HG02973 (cell line): ENCODE data around the gene TNFRSF11A.

Source experiments
- ATAC-seq: cut with Tn5 transposase; IDR thresholded peaks from one replicate; pipeline ENCODE4 v1.9.1; 2021; ENCODE audit warnings: moderate library complexity; ENCODE audit not compliant: unreplicated experiment

The TNFRSF11A gene

GRCh38 chr18:62341473-62341872, 16.4 kb downstream of the TNFRSF11A start:
- ATAC-seq = no peak

- no peak for ATAC-seq
These were observed 17.8 kb downstream of the TNFRSF11A start for GRCh38 chr18:62342884-62343283.

DNA sequence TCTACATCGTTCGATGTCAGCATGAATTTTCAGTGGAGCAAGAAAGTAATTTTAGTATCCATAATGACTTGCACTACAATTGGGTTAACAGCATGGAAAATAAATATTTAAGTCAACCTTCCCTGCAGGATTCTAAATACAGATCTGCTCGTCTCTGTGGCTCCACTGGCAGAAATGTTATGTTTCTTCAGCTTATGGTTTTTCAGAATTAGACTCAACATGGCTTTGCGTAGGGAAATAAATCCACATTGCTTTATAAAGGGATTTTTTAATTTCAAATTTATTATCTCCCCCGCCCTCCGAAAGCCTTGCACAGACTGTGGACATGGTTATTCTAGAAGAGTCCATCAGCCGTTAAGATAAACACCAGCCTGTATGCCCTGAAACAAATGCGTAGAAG, 18.2 kb downstream of the TNFRSF11A start:
- ATAC-seq = no peak

DNA sequence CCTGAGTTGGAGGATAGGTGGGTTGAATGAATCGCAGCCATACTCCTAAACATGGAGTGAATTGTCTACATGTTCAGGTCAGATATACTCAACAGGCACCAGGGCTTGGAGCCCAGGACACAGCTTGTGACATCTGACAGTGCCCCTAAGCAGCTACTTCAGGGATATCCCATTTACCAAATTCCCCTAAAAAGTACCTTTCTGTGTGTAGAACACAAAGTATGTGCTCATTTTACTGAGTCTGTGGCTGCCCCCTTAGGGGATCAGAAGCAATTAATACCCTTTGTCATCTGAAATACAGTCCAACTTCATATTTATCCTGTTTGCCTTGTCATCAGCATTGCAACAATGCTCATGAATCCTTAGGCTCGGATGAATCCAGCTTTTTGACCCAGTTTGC, 20.8 kb downstream of the TNFRSF11A start:
- no peak for ATAC-seq

DNA sequence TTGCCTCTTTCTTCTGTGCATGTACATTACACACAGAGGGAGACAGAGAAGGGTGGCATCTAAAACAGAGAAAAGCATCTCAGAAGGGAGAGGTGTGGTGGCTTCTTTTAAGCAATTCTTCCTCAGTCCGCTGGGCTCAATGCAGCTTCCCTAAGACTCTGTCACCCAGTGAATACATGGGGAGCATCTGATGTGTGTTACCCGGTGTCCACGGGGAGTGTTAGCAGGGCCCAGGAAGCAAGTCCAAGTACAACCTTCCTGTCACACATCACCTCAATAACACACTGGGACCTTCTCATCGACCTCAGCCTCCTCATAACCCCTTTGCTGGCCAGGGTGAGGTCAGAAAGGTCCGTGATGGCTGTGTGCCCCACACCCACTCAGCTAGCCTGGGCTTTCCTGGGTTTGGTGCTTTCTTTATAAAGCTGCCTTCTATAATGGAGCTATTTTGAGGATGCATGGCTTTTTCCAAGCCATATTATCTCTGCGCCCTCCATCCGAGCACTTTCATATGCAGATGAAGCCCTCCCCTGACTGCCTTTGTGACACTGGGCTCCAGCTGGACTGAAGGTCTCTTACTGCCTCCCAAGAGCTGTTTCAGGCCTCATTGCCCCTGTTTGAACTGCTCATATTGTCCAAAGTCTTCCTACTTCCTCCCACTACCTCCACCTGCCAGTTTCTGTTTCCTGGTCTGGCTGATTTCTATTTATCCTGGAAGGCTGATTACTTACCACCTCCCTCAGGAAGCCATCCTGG, 21.4 kb downstream of the TNFRSF11A start:
- ATAC-seq = no peak

DNA sequence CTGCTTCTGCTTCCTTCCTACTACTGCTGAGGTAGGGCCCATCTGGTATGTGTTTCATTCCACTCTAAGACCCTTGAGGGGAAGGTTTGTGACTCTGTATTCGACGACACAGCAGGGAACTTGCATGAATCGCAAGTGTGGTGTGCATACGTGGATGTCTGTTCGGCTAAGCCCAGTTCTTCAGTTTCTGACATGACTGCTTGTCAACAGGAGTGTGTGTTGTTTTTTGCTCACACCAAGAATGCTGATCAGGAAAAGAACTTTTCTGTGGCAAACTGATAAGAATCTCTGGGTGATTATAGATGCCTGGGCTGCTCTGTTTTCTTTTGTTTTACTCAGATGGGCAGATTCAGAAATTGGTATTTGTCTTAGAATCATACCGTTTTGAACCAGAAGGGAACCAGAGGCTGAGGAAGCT, 22.0 kb downstream of the TNFRSF11A start:
- ATAC-seq = no peak

DNA sequence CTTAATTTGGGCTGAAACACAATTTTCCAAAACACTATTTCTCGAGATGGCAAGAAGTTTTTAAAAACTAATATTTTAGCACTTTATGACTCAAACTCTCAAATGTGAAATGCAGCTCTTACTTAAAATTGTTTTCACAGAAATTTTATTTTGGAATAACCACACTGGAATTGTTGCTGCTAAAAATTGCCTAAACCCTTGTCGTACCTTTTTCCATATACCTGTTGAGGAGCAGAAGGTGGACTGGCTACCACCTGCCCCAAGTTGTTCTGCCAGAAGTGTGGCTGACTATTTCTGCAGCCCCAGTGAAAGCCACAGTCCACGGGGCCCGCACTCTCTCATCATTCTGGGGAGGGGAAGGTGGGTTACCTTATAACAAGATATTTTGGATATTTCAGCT, 23.4 kb downstream of the TNFRSF11A start:
- ATAC-seq = no peak

DNA sequence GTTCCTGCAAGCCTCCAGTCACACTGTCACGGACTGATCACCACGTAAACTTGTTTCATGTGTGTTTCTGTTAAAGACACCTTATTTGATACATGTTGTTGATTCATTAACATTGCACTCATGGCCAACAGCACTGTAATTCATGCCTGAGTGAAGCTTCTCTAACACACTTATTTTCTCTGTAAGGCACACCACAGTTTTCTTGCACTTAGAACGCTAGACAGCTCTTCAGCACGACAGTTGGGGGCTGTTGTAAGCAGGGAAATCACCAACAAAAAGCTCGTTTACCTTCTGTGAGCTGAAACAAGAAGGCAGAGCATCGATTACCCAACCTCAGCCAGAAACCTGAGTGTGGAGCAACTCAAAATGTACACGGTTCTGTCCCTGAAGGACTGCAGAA, 28.1 kb downstream of the TNFRSF11A start:
- no peak for ATAC-seq

DNA sequence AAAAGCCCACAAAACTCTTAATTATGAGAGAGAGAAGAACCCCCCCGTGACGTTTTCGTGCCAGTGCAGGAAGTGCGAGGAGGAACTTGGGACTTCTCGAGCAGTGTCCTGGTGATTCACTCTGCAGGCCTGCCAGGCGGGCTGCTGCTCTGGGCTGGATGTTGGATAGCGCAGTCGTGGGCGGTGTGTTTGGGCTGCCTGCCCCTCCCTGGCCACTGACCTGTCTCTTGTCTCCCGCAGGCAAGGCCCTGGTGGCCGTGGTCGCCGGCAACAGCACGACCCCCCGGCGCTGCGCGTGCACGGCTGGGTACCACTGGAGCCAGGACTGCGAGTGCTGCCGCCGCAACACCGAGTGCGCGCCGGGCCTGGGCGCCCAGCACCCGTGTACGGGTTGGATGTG, 29.0 kb downstream of the TNFRSF11A start:
- ATAC-seq = no peak

DNA sequence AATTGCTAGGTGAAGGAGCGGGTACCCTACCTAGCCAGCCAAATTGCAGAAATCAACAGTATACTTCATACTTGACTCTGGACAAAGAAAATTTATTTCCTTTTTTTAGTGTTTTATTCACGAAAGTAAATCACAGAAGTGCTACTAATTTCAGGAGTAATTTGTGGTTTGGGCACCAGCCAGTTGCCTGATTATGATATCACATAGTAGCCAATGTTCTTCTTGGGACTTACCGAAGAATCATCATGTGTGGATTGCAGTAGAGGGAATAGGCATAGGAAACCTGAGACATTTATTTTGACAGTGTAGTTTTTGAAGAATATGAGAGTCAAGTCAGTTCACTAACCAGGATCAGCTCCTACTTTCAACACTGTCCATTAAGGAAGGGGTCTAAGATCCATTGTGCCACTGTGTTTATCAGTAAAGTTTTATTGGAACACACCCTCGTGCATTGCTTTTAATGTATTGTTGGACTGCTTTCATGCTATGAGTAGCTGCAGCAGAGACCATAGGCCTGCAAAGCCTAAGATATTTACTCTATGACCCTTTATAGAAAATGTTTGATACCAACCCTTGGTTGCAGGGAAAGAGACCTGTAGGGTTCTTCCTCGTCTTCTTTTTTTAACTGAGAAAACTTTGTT, 32.1 kb downstream of the TNFRSF11A start:
- ATAC-seq = no peak

GRCh38 chr18:62360805-62361204, 35.7 kb downstream of the TNFRSF11A start:
- no peak for ATAC-seq

DNA sequence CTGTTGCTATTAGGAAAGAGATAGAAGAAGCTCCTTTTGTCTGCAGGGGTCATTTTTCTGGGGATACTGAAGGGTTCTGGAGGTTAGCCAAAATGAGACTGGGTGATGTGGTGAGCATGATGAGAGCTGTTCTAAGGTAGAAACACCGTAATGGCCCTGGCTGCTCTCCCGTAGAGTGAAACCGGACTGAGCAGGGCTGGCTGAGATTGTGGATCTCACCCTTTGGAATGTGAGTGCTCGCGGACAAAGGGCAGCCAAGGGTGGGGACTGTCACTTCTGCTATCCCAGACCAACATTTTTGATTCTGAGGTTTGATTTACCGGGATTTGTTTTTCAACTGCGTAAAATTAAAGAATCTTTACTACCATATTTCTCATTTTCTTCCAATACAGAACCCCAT, 36.2 kb downstream of the TNFRSF11A start:
- ATAC-seq = no peak

DNA sequence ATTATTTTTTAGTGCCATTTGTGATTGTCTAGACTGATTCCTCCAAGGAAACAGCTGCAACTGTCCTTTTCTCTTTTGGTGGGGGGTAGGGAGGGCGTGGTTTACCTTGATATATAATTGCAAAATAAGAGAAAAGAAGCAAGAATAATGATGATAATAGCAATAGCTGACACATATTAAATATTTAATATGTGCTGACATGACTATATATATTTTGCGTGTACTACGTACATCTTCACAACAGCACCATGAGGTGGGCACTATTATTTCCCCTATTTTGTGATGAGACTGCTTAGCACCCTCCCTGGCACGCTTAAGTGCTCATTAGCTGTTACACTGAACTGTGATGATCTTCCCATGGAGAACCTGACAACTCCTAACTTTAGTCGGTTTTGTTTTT, 39.4 kb downstream of the TNFRSF11A start:
- no peak for ATAC-seq

GRCh38 chr18:62365420-62365819, 40.3 kb downstream of the TNFRSF11A start:
- no peak for ATAC-seq

GRCh38 chr18:62366992-62367391, 41.9 kb downstream of the TNFRSF11A start:
- ATAC-seq = no peak

DNA sequence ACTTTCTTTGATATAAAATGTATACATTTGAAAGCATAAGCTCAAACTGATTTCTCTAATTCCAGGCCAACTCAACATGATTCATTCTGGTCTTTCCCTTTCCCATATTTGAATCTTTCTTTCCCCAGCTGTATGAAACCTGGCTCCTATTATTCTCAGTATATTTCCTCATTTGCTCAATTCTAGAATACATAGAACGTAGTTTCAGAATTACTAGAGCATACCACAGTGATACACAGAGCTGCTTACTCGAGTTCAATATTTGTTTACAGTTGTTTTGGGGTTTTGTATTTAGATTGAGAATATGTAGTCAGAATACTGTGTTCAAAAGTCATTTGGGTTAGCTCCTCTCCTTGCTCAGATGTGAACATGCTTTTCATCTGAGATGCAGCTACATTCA, 43.0 kb downstream of the TNFRSF11A start:
- peak; percentile 80 for ATAC-seq

GRCh38 chr18:62369129-62369644, 44.1 kb downstream of the TNFRSF11A start:
- no peak for ATAC-seq

DNA sequence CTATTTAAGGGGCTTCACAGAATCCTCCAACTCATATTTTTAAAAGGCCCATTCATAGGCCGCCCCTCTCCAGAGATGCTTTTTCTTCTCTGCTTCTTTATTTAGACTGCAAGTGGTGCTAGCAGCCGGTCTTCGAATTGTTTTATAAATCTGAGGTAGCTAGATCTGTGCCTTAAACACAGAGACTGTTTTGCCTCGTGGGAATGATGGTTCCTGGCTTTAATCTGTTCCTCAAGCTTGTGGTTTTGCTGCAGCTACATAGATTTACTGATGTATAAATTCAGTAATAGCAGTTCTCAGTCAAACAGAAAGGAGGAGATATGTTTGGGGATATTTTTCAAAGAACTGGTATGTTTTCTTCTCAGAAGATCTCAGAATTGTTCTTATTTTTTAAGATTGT, 45.3 kb downstream of the TNFRSF11A start:
- no peak for ATAC-seq

DNA sequence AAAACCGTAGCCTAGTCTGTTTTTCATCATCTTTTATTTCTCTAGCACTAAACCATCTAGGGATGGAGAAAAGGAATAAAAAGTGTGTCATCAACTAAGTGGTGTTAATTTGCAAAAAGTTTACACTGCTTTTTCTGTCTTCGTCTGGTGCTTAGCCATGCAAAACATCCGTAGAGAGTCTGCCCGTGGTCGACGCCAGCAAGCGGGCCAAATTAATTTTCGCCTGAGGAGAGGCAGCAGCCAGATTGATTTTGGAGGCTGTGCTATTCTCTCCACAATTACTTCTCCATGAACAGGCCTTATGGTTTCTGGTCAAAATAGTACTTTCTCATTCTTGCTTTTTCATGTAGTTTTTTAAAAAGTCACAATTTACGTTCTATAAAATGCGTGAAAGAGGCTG, 46.3 kb downstream of the TNFRSF11A start:
- ATAC-seq = no peak

DNA sequence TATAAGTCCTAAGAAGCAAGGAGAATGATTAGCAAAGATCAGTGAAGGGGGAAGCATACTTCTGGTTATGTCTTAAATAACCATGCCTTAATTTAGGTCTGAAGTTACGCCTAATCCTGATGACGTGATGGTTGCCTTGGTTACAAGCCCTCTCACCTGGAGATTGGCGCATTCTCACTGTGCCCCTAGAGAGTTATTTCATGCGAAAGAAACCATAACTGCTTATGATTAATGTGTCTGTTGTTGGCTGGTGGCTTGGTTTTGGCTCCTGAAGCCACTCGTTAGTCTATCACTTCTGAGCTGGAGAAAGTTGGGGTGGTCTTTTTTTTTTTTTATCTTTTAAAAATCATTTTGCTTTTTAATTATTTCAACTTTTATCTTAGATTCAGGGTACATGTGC, 47.0 kb downstream of the TNFRSF11A start:
- peak; percentile 47 for ATAC-seq

GRCh38 chr18:62372882-62373281, 47.8 kb downstream of the TNFRSF11A start:
- no peak for ATAC-seq

- no peak for ATAC-seq
These were observed 49.4 kb downstream of the TNFRSF11A start for GRCh38 chr18:62374410-62374965.
